ENCODE data around the gene SPARCL1. TPM values are rescaled to one million over a fixed set of nuclear protein-coding genes. Genes with fewer than 3 reads are reported as not detected.
A peak's percentile ranks its signal among the peaks of the same experiment; 100 is the strongest.

Gene SPARCL1
- total and polyA plus RNA-seq, 11 donors = 163 to 829 (median 250) TPM

DNA sequence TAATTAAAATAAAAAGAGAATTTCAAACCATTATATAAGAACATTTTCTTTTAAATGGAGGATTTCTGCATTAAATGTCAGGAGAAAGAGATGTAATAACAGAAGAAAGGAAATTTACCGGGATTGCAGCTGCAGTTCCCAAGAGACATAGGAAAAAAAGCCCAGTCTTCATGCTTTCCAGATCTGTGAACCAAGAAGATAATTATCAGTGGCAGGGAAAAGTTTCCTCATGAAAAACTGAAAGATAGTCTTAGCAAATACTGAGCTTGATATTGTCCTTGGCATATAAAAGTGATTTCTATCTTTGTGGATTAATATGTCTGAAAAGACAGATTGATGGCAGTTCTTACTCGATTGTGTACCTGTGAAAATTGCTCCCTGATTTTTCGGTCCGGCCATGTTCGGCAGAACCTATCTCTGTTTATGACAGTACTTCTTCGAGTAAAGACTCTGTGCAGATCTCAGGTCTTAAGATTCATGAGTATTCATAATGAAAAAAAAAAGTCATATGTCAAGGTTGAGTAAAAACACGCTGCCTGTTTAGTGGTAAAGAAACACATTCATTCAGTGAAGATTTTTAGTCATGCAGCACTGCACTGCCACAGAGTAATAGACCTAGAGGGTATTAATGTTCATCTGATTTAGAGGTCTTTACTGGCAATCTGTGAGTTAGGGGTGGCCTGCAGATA lies 29.6 kb downstream of the SPARCL1 start:
- ATAC-seq = no peak
- TF ChIP-seq CTCF (IDR thresholded peaks at IDR 0.05) (no peak), POLR2A (IDR thresholded peaks at IDR 0.05) (no peak)
- Histone ChIP-seq H3K4me3 (no peak overlapping the region), H3K27ac (peak overlapping the region in 10 of 12 donors; percentile 2 to 80 (median 40)), H3K27me3 (no peaks in the 10 kb centered on the region), H3K4me1 (peaks cover 2 to 65% (median 43%) of the 10 kb centered on the region in 12 donors), H3K9me3 (no peaks in the 10 kb centered on the region), H3K36me3 (peaks cover 0 to 51% (median 23%) of the 10 kb centered on the region in 9 donors)
- DNase-seq = no peak
- 69 to 79% (median 76%) methylated on average over 7 of the region's 7 CpGs for WGBS, 4 donors
- intact Hi-C loops (cut with DNase I) = no loop called here

DNA sequence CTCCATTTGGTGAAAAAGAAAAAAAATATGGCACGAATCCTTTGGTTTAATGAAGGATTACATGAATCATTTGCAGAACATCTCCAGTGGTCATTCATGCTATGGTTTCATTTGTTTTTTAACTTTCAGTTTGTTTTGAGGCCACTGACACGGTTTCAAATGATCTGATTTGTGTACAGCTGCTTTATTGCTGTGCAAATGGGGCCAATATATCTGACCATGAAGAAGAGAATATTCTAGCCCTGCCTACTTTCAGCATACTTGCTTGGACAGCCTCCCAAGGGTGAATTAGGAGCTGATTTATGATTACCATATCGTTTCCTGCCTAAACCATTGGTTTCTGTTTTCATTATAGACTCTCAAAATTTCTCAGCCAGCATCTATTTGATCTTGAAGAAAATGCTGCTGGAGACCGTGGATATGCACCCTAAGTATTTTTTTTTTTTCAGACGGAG lies 30.7 kb downstream of the SPARCL1 start:
- Histone ChIP-seq H3K4me3 (no peak overlapping the region), H3K27ac (peak overlapping the region in 10 of 12 donors; percentile 11 to 80 (median 40)), H3K27me3 (no peaks in the 10 kb centered on the region), H3K36me3 (peaks cover 0 to 59% (median 34%) of the 10 kb centered on the region in 9 donors), H3K9me3 (no peaks in the 10 kb centered on the region), H3K4me1 (peaks cover 2 to 67% (median 47%) of the 10 kb centered on the region in 12 donors)
- intact Hi-C loops (cut with DNase I) = no loop called here
- 48 to 59% (median 53%) methylated on average over 5 of the region's 5 CpGs for WGBS, 4 donors
- ATAC-seq (no peak), DNase-seq (no peak)
- no peak for TF ChIP-seq POLR2A (IDR thresholded peaks at IDR 0.05)
- no peak for TF ChIP-seq CTCF (IDR thresholded peaks at IDR 0.05)

GRCh38 chr4:87497578-87497977 lies 31.6 kb downstream of the SPARCL1 start:
- no peaks in the 10 kb centered on the region for H3K9me3 ChIP-seq
- no peak overlapping the region for H3K4me3 ChIP-seq
- intact Hi-C loops (cut with DNase I) = no loop called here
- DNase-seq (no peak), ATAC-seq (peak in 3 of 4 donors; percentile 35 to 68 (median 54))
- peaks cover 0 to 68% (median 41%) of the 10 kb centered on the region in 9 donors for H3K36me3 ChIP-seq
- peaks cover 2 to 67% (median 44%) of the 10 kb centered on the region in 12 donors for H3K4me1 ChIP-seq
- TF ChIP-seq CTCF (IDR thresholded peaks at IDR 0.05) = no peak
- no peak for TF ChIP-seq POLR2A (IDR thresholded peaks at IDR 0.05)
- H3K27ac ChIP-seq = peak overlapping the region in 11 of 12 donors; percentile 14 to 80 (median 39)
- H3K27me3 ChIP-seq = no peaks in the 10 kb centered on the region
- 54 to 77% (median 76%) methylated on average over 3 of the region's 3 CpGs for WGBS, 4 donors

DNA sequence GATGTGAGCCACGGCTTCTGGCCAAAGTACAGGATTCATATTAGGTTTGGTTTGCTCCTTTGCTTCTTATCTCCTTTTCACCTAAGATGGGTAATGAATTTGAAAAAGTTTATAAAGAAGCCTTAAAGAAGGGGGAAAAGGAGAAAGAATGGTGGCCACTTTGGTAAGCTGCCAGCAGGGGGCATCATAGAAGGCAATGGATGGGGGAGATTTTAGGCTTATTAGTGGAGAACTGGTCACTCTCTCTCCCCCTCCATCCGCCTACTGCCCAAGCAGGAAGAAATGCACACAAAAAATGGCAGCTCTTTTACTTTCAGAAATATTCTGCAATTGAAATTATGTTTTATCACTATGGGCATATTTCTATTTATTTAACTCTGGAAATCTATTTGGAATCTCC lies 32.0 kb downstream of the SPARCL1 start:
- Histone ChIP-seq H3K9me3 (no peaks in the 10 kb centered on the region), H3K4me3 (no peak overlapping the region), H3K27ac (peak overlapping the region in 4 of 12 donors; percentile 15 to 41 (median 27)), H3K36me3 (peaks cover 0 to 72% (median 46%) of the 10 kb centered on the region in 9 donors), H3K27me3 (no peaks in the 10 kb centered on the region), H3K4me1 (peaks cover 2 to 67% (median 41%) of the 10 kb centered on the region in 12 donors)
- no peak for ATAC-seq
- TF ChIP-seq CTCF (IDR thresholded peaks at IDR 0.05) (peak in 11 of 12 donors; percentile 9 to 45 (median 33)), POLR2A (IDR thresholded peaks at IDR 0.05) (no peak)
- intact Hi-C loops (cut with DNase I) = no loop called here
- WGBS, 4 donors = 85 to 94% (median 90%) methylated on average over 2 of the region's 2 CpGs
- DNase-seq = no peak
